CD4-positive, alpha-beta T cell treated with Interleukin-10 for 1 hour (primary cell): ENCODE measurements around the gene AKT1.

ENCODE experiments used
- DNase-seq: peaks from one replicate; pipeline ENCODE4 v3.0.0-alpha.2; 2020

Gene AKT1

DNA sequence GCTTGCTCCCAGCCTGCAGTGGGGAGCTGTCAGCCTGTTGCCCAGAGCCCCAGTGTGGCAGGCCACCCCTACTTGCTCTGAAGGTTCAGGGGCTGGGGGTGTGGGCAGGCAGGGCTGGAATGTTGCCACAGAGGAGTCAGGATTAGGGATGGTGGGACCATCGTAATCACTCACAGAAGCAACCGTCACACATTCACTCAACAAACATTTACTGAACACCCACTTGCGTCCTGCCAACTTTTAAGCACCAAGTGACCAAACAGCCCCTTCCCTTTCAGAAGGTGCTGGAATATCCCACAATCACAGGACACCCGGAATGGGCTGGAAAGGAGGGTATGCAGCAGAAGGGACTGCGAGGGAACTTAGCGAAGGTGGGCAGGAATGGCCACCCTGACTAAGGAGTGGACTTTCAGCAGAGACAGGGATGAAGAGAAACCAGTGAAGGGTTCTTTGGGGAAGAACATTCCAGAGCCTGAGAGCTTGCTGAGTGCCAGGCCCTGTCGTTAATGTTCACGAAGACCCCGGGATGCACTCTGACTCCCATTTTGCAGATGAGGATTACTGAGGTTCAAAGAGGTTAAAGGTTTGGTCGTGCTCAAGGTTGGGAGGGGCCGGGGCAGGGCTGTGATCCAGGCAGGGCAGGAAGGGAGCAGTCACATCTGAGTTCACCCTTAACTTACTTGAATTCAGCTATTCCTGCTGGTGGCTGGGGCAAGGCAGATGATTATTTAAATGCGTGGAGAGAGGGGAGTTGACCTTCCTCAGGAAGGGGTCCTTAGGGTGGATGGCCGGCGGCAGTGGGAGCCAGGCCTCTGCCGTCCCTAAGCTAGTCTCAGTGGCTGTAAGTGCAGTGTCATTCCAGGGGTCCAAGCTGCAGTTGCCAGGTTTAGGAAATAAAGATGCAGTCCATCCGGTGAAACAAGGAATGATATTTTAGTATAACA lies 3.0 kb upstream of the AKT1 start:
- no peak for DNase-seq

DNA sequence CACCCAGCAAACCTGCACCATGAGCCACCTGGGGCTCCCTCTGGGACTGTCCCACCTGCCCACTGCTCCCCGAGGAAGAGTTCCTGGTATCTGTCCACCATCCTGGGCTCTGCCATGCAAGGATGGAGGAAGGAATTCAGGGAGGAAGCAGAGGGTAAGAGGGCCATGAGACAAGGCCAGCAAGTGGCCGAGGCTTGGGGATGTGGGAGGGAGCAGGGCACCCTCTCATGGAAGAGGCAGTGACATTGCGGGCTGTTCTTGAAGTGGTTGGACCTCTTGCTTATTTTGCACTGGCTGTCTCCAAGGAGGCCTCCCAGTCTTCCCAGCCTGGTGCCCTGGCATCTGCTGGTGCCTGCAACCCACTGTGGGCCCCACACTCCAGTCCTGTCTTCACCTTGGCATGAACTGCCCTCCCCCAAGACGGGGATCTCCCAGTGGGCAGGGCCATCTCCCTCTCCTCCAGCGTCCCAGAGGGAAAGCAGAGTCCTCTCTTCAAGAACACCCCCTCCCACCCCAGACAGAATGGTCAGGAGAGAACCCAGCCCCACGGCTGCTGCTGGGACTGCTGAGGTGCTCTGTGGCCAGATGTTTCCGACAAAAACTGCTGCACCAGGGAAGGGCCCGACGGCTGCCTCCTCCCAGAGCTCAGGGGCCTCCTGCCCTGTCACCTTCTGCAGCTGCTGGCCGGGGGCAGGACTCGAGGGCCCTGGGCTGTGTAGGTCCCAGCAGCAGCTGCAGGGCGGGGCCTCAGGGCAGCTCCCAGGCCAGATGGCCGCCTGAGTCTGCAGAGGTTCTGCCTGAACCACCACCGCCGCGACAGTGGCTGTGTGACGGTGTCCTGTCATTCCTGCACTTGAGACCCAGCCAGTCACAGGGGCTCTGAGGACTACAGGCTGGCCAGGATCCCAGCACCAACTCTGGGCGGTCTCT lies 1.8 kb upstream of the AKT1 start:
- DNase-seq: no peak

DNA sequence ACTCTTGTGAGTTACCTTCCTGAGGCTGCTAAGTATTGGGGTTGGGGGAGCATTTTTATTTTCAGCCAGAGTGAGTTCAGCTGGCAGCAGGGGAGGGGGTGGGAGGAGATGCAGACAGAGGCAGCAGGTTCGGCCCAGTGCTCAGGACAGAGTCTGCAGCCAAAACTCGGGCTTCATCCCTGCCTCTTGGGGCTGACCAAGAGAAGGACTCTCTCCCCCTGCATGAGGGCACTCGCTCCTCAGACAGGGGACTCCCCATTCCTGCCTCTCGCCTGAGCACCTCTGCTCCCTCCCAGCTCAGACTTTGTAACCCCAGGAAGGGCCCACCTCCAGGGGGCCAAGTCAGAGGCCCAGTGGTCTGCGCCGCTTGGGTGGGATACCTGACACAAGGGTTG lies 1.1 kb upstream of the AKT1 start:
- DNase-seq: no peak

DNA sequence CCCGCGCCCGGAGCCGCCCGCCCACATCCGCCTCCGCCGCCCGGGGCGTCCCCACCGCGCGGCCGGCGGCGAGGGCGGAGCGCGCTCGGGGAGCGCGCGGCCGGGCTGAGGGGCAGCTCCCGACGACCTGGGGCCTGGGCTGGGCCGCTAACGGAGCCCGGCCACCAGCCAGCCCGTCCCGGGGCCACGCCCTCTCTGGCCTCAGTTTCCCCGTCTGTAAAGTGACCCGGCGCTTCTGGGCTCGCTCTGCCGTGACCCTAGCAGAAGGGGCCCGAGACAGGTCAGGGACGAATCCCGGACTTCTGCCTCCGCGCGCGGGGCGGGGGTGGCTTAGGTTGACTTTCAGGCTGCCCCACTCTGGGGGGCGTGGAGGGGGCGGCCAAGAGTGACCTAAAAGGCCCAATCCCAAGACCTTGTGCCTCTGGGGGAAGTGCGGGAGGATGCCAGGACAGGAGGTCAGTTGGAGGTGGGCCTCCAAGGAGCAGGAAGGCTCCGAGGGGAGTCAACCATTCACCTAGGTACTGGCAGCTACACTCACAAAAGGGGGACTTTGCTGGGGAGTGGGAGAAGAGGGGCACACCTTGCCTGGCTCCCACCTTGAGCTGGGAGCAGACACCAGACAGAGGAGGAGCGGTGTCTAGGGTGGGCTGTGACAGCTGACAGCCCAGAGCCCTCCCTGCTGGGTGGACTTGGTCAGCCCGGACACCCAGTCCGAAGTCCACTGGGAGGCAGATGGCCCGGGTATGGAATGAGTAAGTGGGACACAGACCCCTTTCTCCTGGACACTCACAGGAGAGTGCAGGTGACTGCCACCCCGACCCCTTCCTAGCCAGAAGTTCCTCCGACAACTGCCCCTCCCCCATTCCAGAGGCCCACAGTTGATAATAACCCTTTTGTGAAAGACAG lies 486 bp upstream of the AKT1 start:
- peak; percentile 71 for DNase-seq

DNA sequence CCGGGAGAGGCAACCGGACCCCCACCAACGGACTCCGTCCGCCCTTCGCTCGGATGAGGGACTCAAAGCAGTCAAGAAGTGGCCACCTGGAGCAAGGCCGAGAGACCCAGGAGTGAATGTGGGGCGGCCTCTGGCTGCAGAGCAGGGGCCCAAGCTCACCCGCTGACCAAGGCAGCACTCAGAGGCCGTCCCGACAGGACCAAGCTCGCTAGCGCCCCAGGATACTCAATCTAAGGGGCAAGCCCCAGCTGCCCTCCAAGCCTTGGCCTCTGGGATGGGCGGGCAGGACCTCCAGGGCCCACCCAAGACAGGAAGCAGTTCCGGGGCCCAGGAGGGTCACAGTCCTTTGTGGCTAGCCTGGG lies 936 bp downstream of the AKT1 start:
- no peak for DNase-seq

DNA sequence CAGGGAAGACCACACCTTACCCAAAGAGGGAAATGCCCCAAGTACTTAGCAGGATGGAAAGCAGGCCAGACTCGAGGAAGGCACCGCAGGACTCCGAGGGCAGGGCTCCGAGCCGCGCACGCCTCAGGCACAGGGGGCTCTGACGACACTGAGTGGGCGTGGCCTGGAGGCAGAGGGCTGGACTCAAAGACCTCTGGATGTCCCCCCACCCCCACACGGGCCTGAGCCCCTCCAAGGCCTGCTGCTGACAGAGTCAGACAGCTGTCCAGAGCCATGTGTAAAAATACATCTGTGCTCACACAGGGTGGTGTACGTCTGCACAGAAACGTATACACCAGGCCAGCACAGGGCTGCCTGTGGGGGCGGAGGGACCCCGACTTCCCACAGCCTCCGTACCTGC lies 1.4 kb downstream of the AKT1 start:
- peak; percentile 46 for DNase-seq

DNA sequence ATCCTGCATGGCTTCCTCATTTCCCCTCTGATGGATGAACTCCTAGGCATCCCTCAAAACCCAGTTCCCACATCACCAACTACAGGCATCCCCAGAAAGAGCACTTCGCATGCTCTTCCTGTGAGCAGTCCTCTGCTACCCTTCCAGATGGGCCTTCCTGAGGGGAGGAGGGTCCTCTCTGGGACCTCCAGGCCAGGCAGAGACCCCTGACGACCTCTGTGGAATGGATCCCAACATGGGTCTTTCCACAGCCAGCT lies 1.9 kb downstream of the AKT1 start:
- DNase-seq: no peak

DNA sequence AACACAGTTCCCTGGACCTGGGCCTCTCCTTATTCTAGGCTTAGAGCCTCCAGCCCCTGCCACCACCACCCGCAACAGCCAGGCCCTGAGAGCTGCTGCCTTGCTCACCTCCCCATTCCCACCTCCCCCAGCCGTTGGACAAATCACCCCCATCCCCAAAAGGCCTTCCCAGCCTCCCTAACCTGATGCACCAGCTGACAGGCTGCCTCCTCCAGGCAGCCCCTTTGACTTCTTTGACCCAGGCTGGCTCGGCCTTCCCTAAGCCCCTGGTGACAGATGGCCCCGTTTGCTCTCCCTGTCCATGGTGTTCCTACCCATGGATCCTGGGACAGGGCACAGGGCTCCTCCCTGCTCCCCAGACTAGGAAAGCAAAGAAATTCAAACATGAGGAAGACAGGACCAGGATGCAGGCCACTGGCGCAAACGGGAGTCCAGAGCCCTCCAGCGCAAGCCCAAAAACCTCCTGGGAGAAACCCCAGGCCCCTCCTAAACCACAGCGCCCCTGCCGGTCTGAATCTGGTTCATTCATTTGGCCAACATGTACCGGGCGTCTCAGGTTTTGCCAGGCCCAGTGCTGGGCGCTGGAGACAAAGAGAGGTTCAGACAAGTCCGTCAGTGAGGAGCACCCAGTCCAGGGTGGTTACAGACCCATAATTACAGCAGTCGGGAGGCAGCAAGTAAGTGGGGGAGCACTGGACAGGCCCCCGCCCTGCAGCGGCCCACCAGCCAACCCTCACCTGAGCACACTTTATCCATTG lies 2.4 kb downstream of the AKT1 start:
- no peak for DNase-seq

DNA sequence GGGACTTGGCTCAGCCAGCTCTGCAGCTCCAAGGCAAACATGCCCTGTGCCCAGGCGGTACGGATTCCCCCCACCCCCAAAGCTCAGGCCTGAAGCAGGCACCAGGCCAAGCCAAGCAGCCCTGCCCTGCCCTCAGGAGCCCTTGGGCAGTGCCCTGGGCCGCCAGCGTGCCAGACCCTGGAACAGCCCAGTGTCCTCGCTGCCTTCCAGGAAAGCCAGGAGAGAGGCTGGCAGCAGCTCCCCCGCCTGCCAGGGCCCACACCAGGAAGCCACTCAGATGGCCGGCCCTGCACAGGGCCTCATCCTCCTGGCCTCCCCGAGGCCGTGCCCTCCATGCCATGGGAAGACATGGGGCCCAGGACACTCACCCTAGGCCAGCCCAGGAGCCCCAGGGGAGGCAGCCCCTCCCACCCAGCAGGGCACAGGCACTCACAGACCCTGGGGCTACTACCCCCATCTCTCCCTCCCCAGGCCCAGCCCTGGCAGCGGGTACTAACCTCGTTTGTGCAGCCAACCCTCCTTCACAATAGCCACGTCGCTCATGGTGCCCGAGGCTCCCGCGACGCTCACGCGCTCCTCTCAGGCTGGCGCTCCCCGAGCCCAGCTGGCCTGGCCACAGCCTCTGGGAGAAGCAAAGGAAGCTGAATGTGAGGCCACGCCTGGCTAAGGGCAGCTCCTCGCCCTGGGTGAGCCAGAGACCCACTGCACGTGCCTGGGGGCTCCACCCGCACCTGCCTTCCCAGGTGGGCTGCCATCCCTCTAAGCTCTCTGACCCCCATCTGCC lies 3.3 kb downstream of the AKT1 start:
- DNase-seq: no peak

DNA sequence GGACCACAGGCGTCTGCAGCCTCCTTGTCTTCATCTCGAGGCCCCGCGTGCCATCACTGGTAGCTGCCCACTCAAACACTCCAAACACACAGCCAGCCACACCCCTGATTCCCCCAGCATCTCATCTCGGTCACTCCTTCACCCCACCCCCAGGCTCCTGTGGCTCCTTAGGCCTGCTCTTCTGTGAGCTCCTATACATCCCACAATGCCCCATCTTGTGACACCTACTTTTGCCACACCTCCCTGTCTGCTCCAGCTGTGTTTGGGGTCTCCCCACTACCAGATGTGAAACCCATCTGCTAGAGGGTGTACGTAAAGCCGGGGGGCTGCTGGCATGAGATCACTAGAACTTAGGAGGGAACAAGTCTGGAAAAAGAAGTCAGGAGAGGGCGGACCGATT lies 4.1 kb downstream of the AKT1 start:
- DNase-seq: no peak

DNA sequence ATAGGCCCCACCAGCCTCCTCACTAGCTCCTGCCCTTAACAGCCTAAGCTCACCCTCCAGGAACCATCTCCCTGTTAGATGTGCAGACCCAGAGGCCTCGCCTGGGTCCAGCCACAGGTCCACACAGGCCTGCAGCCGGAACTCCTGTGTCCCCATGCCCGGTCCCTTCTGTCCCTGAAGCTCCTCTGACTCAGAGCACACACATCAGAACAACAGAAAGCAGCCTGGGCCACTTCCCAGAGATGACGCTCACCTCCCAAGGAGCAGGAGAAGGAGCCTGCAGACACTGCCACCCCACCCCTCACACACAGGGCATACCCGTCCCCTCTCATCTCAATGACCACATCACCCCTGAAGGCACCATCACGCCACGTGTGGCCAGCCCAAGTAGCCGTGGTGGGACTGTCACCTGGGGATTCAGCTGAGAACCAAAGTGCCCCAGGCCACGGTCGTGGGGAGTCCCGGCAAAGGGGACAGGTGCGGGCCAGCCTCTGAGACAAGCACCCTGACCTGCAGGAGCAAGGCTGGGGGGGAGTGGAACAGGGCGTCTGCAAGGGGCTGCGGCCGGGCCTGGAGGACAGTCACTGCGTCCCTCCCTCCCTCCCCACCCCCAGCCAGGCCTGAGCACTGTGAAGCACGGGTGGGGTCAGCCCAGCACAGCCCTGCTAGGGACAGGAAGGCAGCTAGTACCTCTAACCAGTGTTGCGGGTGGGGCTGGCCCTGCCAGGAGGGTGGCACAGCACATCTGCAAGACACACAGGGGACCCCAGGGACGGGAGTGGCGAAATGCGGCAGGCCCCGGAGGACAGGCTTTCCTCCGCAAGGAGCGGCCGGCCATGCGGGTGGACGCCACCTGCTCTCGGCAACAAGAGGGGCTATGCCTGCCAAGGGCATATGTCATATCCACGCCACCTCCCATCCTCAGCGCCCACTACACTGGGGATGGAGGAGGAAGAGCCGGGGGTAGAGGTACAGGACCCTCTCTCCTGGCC lies 5.5 kb downstream of the AKT1 start:
- DNase-seq: no peak

DNA sequence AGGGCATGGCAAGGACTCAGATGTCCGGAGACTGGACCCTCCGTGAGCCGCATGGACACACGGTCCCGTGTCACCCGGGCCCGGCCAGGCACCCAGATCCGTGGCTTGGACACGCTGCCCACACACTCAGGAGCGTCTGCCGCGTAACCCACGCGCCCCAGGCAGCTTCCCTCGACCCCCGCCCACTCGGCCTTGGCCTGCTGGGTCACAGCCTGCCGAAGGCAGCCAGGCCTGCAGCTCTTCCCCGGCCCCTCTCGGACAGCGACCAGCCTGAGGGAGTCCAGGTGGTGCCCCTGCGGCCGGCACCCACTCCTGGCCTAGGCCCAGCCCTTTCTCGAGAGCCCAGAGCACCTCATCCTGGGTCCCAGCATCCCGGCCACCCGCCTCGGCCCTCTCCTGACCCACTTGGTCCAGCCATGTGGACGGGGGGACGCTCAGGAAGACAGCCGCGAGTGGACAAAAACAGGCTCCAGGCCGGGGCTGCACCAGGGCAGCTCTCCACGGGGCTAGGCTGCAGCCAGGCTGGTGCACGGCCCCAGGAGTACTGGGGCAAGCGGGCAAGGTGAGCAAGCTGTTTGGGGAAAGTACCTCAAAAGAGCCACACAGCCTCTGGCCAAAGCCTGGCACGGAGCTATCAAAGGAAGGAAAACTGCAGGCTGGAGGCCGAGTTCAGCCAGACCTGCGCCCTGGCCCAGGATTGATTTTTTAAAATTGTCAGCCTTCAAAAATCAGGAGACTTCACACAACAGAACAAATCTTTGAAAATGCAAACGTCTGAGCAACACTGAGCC lies 6.5 kb downstream of the AKT1 start:
- no peak for DNase-seq

DNA sequence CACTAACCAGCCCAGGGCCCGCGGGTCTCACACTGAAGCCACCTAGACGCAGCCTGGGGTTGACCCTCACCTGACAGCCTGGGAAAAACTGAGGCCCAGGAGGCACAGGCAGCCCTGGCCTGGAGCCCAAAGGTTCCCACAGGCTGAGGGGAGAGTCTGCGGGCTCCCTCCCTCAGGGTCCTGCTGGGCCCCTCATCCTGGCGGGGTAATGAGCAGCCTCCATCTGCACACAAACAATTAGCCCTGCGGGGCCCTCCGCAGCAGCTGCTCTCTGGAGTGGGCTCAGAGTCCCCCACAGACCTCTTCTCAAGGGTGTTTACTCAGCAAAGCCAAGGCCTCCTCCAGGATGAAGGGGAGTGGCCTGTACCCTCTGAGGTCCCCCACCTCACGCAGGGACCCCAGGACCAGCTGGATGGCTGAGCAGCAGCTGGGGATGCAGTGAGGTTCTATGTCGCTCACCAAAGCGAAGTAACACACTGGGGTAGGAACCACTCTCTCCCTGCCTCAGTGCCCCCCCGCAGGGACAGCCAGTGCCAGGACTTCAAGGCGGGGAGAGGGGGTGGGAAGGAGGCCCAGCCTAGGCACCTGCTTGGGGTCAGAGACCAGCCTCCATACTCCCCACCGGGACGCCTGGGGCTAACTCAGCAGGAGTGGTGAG lies 7.3 kb downstream of the AKT1 start:
- no peak for DNase-seq

DNA sequence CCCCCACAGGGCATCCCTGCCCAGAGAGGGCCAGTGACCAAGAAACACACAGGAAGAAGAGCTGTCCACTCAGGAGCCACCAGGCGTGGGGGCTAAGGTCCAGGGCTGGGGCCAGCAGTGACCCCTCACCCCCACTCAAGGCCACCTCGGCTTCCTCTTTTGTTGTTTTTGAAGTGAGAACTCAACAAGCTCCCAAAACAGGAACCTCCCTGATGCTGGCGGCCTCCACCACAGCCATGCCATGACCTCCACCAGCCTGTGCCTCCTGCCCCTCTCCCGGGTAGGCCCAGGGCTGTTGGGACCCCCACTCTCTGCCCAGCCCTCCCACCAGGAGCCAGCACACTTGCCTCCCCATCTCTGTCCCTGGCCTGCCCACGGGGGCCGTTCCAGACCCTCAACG lies 7.8 kb downstream of the AKT1 start:
- no peak for DNase-seq

DNA sequence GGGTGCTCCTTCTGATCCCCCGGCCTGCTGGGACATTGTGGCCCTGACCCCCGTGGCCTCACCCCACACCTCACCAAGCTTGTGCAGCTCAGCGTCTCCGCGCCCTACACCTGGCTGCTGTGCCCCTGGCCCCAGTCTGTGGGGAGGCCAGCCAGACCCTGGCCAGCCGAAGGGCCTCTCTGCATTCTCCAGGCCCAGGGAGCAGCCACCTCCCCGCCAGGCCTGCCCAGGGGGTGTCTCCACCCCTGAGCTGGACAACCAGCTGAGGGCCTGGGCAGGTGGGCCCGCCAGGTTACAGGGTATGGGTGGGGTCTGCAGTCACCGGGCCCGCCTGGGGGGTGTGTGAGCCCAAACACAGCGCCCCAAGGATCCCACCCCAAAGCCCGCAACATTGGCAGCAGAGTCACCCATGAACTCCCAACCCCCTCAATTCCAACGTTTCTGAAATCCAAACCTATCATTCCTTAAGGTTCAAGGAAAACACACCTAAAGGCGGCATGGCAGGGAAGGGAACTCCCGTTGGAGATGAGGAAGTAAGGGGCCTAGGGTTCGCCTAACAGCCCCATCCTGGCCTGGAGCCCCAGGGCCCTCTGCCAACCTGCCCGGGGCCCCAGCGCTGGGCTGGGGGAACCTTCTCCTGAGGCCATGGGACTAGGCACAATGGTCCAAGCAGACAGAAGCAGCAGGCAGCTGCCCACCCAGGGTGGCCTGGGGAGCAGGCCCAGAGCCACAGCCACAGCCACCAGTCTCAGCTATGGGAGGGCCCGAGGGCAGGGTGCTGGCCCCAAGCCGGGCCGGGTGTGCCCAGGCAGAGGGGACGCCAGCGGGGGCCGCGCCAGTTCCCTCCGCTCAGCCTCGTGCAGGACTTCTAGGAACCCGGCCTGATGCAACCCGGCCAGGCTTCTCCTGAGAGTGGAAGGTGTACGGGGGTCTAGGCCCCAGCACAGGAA lies 8.5 kb downstream of the AKT1 start:
- no peak for DNase-seq

DNA sequence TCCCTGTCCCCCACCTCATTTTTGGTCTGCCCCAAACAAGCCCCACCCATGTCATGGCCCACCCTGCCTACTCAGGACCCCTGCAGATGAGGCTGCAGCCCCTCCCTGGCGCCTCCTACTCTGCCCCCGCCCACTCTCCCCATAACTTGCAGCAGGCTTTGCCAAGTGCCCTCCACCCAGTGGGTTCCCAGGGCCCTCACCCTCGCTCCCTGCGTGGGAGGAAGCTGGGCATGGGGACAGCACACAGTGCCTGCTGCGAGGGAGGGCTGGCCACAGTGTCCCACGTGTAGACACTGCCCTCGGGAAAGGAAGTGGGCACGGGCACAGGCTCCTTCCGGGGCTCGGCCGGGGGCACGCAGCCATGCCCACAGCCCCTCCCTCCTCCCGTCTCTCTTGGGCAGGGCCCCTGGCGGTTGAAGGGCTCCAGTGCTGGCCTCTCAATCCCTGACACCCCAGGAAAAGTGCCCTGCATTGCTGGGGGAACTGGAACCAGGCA lies 9.4 kb downstream of the AKT1 start:
- DNase-seq: no peak

DNA sequence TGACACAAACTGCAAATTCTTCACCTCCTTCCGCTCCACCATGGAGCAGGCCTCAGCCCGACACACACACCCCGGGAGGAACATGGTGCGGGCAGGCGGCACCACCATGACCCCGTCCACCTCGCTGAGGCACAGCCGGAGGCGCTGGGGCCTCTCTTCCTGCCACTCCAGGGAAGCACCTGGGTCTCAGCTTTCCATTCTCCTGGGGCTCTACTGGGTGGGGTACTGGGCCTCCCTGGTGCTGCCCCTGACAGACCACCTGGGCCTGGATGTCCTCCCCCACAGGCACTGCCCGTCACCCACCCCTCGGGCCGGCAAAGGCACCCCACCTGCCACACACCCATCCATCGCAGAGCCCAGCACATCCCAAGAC lies 9.9 kb downstream of the AKT1 start:
- DNase-seq: no peak
